ENCODE measurements around the gene RASGRP4. TPM values are rescaled to one million over a fixed set of nuclear protein-coding genes. Genes with fewer than 3 reads are reported as not detected.
"Not testable (repeated sequence)": the region's sequence is repeated elsewhere in the genome, so short reads cannot be mapped to it uniquely, and the experiment has no call there.

RASGRP4 gene
- total RNA-seq, 4 donors from 2014 or later = 3.2 to 7.8 (median 4.4) TPM

DNA sequence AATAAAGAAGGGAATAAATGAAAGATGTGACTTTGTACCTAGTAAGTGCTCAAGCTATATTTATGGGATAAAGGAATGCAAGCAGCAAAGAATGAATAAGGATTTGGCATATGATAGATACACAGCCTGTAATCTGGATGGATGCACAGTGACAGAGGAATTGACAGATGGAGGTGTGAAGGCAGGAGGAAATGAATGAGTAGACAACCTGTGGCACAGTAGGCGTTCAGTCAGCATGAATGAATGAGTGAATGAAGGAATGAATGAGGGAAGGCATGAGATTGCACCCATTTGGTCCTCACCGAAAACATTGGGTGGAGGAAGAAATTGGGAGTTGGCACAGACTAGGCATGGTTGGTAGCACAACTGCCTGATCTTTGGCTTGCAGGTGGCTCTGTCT lies 56.4 kb downstream of the RASGRP4 start:
- intact Hi-C loops (cut with DNase I) = no loop called here

DNA sequence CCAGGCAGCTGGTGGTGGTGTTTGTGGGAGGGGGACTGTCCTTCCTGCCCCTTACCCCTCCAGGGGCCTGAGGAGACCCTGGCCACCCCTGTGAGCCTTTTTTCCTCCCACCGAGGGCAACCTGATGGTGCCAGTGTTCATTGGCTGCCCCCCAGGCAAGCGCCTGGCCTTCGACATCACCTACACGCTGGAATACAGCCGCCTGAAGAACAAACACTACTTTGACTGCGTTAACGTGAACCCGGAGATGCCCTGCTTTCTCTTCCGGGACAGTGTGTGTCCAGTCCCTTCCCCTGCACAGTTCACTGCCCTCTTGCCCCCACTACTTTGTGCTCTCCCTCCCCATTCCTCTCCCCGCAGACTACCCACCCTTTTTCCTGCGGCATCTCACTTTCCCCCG lies 59.0 kb downstream of the RASGRP4 start:
- H3K36me3 ChIP-seq = no peaks in the 10 kb centered on the region
- H3K9me3 ChIP-seq = no peaks in the 10 kb centered on the region
- no peak for TF ChIP-seq POLR2A (IDR thresholded peaks at IDR 0.05; ENCODE audit: low read depth)
- TF ChIP-seq POLR2AphosphoS5 (IDR thresholded peaks at IDR 0.05) = no peak
- TF ChIP-seq, protein P1, sequence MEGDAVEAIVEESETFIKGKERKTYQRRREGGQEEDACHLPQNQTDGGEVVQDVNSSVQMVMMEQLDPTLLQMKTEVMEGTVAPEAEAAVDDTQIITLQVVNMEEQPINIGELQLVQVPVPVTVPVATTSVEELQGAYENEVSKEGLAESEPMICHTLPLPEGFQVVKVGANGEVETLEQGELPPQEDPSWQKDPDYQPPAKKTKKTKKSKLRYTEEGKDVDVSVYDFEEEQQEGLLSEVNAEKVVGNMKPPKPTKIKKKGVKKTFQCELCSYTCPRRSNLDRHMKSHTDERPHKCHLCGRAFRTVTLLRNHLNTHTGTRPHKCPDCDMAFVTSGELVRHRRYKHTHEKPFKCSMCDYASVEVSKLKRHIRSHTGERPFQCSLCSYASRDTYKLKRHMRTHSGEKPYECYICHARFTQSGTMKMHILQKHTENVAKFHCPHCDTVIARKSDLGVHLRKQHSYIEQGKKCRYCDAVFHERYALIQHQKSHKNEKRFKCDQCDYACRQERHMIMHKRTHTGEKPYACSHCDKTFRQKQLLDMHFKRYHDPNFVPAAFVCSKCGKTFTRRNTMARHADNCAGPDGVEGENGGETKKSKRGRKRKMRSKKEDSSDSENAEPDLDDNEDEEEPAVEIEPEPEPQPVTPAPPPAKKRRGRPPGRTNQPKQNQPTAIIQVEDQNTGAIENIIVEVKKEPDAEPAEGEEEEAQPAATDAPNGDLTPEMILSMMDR (IDR thresholded peaks at IDR 0.05) = no peak
- TF ChIP-seq EP300 (IDR thresholded peaks at IDR 0.05) = no peak
- no peak overlapping the region for H3K4me3 ChIP-seq
- intact Hi-C loops (cut with DNase I) = no loop called here
- no peak overlapping the region for H3K27ac ChIP-seq (replicated peaks in 1 of 4)
- peaks cover 6 to 11% (median 11%) of the 10 kb centered on the region in 4 donors for H3K4me1 ChIP-seq
- WGBS = 76% methylated on average over 12 of the region's 12 CpGs
- H3K27me3 ChIP-seq = peaks cover 0 to 32% (median 0%) of the 10 kb centered on the region in 4 donors
- no peak for DNase-seq (ENCODE audit: extremely low spot score)

More for the DNA sequence above, 56.4 kb downstream of the RASGRP4 start:
- Histone ChIP-seq H3K9me3 (no peaks in the 10 kb centered on the region), H3K27ac (replicated peaks in 1 of 4) (no peak overlapping the region), H3K4me1 (peaks cover 0 to 5% (median 4%) of the 10 kb centered on the region in 4 donors), H3K4me3 (no peak overlapping the region), H3K36me3 (no peaks in the 10 kb centered on the region), H3K27me3 (peaks cover 0 to 32% (median 0%) of the 10 kb centered on the region in 4 donors)
- WGBS = 86% methylated on average over 2 of the region's 2 CpGs
- DNase-seq (ENCODE audit: extremely low spot score) = no peak
- TF ChIP-seq POLR2A (IDR thresholded peaks at IDR 0.05; ENCODE audit: low read depth) = no peak
- TF ChIP-seq EP300 (IDR thresholded peaks at IDR 0.05) = no peak
- no peak for TF ChIP-seq POLR2AphosphoS5 (IDR thresholded peaks at IDR 0.05)
- TF ChIP-seq, protein P1 (IDR thresholded peaks at IDR 0.05) = no peak

- 83% methylated on average over 14 of the region's 16 CpGs for WGBS
- H3K9me3 ChIP-seq; H3K36me3 ChIP-seq; DNase-seq (ENCODE audit: extremely low spot score); H3K27ac ChIP-seq (replicated peaks in 1 of 4); intact Hi-C loops (cut with DNase I): not testable (repeated sequence)
- H3K4me1 ChIP-seq = peaks cover 6 to 22% (median 21%) of the 10 kb centered on the region in 4 donors
- peak overlapping the region; percentile 60 to 63 (median 62) for H3K4me3 ChIP-seq
- peaks cover 0 to 56% (median 6%) of the 10 kb centered on the region in 4 donors for H3K27me3 ChIP-seq
Measured at GRCh38 chr19:38362946-38363688, 62.9 kb downstream of the RASGRP4 start.

GRCh38 chr19:38362076-38362945 lies 63.7 kb downstream of the RASGRP4 start:
- intact Hi-C loops (cut with DNase I) = no loop called here
- H3K4me3 ChIP-seq = peak overlapping the region; percentile 60 to 63 (median 62)
- no peaks in the 10 kb centered on the region for H3K36me3 ChIP-seq
- no peaks in the 10 kb centered on the region for H3K9me3 ChIP-seq
- H3K4me1 ChIP-seq = peaks cover 6 to 22% (median 21%) of the 10 kb centered on the region in 4 donors
- DNase-seq (ENCODE audit: extremely low spot score) = peak; percentile 93
- TF ChIP-seq, protein P1 (IDR thresholded peaks at IDR 0.05) = no peak
- TF ChIP-seq POLR2AphosphoS5 (IDR thresholded peaks at IDR 0.05) = peak in 1 of 2 donors; percentile 60
- 3% methylated on average over 38 of the region's 68 CpGs for WGBS
- H3K27me3 ChIP-seq = peaks cover 0 to 56% (median 6%) of the 10 kb centered on the region in 4 donors
- peak overlapping the region; percentile 37 to 70 (median 50) for H3K27ac ChIP-seq (replicated peaks in 1 of 4)

GRCh38 chr19:38361633-38362075 lies 64.4 kb downstream of the RASGRP4 start:
- intact Hi-C loops (cut with DNase I) = no loop called here
- WGBS = under 1% methylated on average over 19 of the region's 37 CpGs
- Histone ChIP-seq H3K4me3 (peak overlapping the region; percentile 60 to 63 (median 62)), H3K9me3 (no peaks in the 10 kb centered on the region), H3K27me3 (peaks cover 0 to 57% (median 6%) of the 10 kb centered on the region in 4 donors), H3K4me1 (peaks cover 6 to 22% (median 21%) of the 10 kb centered on the region in 4 donors), H3K36me3 (no peaks in the 10 kb centered on the region), H3K27ac (replicated peaks in 1 of 4) (peak overlapping the region in 2 of 4 donors; percentile 57 to 70)
- peak; percentile 93 for DNase-seq (ENCODE audit: extremely low spot score)
- TF ChIP-seq, protein P1 (IDR thresholded peaks at IDR 0.05) = peak in 1 of 3 experiments; percentile 50
- no peak for TF ChIP-seq POLR2A (IDR thresholded peaks at IDR 0.05; ENCODE audit: low read depth)

All from esophagus muscularis mucosa (tissue), 4 donors.